PC-9 (cell line): Measurements from ENCODE around the gene DSTYK. TPM values are rescaled to one million over a fixed set of nuclear protein-coding genes. Genes with fewer than 3 reads are reported as not detected.

Source experiments
- BruUV-seq: library from RNA; stranded (reverse); fragments of 400-500 nt; replicated peaks from 2 replicates; lab custom pipeline; 2021; lab: Mats Ljungman, UMichigan
- CTCF ChIA-PET: fragments of 300-600 bp; sonication (Branson Sonifier 250); formaldehyde crosslinking; loops from one replicate; lab custom pipeline; 2022; ENCODE audit warnings: antibody characterized with exemption; lab: Charles Lee
- POLR2A ChIA-PET: fragments of 300-600 bp; sonication (Branson Sonifier 250); formaldehyde crosslinking; loops from one replicate; lab custom pipeline; 2022; ENCODE audit warnings: antibody characterized with exemption; ENCODE audit not compliant: unreplicated experiment; lab: Charles Lee
- DNase-seq, 2 experiments: peaks; one replicate each; pipeline versions ENCODE4 v3.0.0 to v3.0.0-alpha.2; 2015 to 2022; ENCODE audit warnings: mixed read lengths in 1 of 2
- H2AFZ ChIP-seq: fragments of 200-600 bp; sonication (generic); 2 replicates; pipeline ENCODE4 v1.8.1; 2017; ENCODE audit warnings: antibody characterized with exemption
- H3F3A ChIP-seq: fragments of 200-600 bp; sonication (generic); 2 replicates; pipeline ENCODE4 v1.8.1; 2017; ENCODE audit warnings: antibody characterized with exemption, mild to moderate bottlenecking, low read depth; ENCODE audit not compliant: insufficient read depth
- H3K27ac ChIP-seq: fragments of 200-600 bp; sonication (generic); 2 replicates; pipeline ENCODE4 v1.6.1; 2016; ENCODE audit warnings: mixed run types
- H3K27me3 ChIP-seq: fragments of 200-600 bp; sonication (generic); 2 replicates; pipeline ENCODE4 v1.6.1; 2016; ENCODE audit warnings: low read depth, mixed run types; ENCODE audit not compliant: insufficient read depth
- H3K36me3 ChIP-seq: fragments of 200-600 bp; sonication (generic); 2 replicates; pipeline ENCODE4 v1.6.1; 2016; ENCODE audit warnings: low read depth, mixed run types
- H3K4me1 ChIP-seq: fragments of 200-600 bp; sonication (generic); replicated peaks from 2 replicates; pipeline ENCODE4 v1.6.1; 2016; ENCODE audit warnings: mixed run types; ENCODE audit not compliant: insufficient read depth
- H3K4me2 ChIP-seq: fragments of 200-600 bp; sonication (generic); 2 replicates; pipeline ENCODE4 v1.6.1; 2017; ENCODE audit warnings: mixed run types
- H3K4me3 ChIP-seq: fragments of 200-600 bp; sonication (generic); 2 replicates; pipeline ENCODE4 v1.6.1; 2016; ENCODE audit warnings: mixed run types
- H3K79me2 ChIP-seq: fragments of 200-600 bp; sonication (generic); 2 replicates; pipeline ENCODE4 v1.6.1; 2017; ENCODE audit warnings: low read depth, mixed run types
- H3K9me2 ChIP-seq: fragments of 200-600 bp; sonication (generic); 2 replicates; pipeline ENCODE4 v1.8.1; 2017; ENCODE audit warnings: mild to moderate bottlenecking; ENCODE audit not compliant: insufficient read depth
- H3K9me3 ChIP-seq: fragments of 200-600 bp; sonication (generic); 2 replicates; pipeline ENCODE4 v1.8.1; 2016; ENCODE audit warnings: low read depth; ENCODE audit not compliant: insufficient read depth
- H4K20me1 ChIP-seq: fragments of 200-600 bp; sonication (generic); 2 replicates; pipeline ENCODE4 v1.8.1; 2017; ENCODE audit not compliant: insufficient read depth
- EZH2 ChIP-seq: fragments of 200-600 bp; sonication (generic); IDR thresholded peaks from 2 replicates; pipeline ENCODE4 v1.8.0; 2017; ENCODE audit warnings: antibody characterized with exemption, low read depth
- intact Hi-C: fragments of 100-400 bp; cut with micrococcal nuclease; formaldehyde crosslinking; loops from one replicate; pipeline ENCODE4 v1.10.0; 2022; ENCODE audit not compliant: unreplicated experiment
- total RNA-seq: library from RNA; stranded (reverse); gene quantifications from 2 replicates; pipeline ENCODE4 v1.2.3, GENCODE V29; 2021
- TF ChIP-seq, protein P1 (sequence below): fragments of 200-600 bp; sonication (generic); conservative IDR thresholded peaks from 2 replicates; pipeline ENCODE4 v1.6.1; 2017; ENCODE audit warnings: mixed run types, antibody characterized with exemption, mild to moderate bottlenecking, moderate library complexity

The DSTYK gene
- total RNA-seq, 1 experiment from 2014 or later = 8.1 TPM

DNA sequence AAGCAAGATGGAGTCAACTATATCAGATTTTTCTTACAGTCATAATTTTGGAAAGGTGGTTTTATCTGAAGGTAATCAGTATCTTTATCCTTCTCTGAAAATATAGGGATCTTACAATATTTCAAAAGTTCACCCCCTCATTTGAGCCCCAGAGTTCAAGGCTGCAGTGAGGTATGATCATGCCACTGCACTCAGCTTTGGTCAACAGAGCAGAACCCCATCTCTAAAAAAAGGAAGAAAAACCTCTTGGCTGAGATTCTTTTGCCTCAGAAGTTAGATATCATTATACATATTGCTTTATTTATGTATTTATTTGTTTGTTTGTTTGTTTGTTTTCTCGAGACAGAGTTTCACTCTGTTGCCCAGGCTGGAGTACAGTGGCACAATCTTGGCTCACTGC, 78.2 kb downstream of the DSTYK start:
- no peak for DNase-seq
- no peaks in the 10 kb centered on the region for H3K4me1 ChIP-seq
- H3K27ac ChIP-seq = no peak overlapping the region
- no peaks in the 10 kb centered on the region for H4K20me1 ChIP-seq
- no peaks in the 10 kb centered on the region for H3K36me3 ChIP-seq
- no peak overlapping the region for H2AFZ ChIP-seq
- no peaks in the 10 kb centered on the region for H3K9me2 ChIP-seq
- no peak overlapping the region for H3K4me2 ChIP-seq
- H3K9me3 ChIP-seq = no peaks in the 10 kb centered on the region
- H3F3A ChIP-seq = no peaks in the 10 kb centered on the region
- no peak for TF ChIP-seq EZH2
- TF ChIP-seq, protein P1, sequence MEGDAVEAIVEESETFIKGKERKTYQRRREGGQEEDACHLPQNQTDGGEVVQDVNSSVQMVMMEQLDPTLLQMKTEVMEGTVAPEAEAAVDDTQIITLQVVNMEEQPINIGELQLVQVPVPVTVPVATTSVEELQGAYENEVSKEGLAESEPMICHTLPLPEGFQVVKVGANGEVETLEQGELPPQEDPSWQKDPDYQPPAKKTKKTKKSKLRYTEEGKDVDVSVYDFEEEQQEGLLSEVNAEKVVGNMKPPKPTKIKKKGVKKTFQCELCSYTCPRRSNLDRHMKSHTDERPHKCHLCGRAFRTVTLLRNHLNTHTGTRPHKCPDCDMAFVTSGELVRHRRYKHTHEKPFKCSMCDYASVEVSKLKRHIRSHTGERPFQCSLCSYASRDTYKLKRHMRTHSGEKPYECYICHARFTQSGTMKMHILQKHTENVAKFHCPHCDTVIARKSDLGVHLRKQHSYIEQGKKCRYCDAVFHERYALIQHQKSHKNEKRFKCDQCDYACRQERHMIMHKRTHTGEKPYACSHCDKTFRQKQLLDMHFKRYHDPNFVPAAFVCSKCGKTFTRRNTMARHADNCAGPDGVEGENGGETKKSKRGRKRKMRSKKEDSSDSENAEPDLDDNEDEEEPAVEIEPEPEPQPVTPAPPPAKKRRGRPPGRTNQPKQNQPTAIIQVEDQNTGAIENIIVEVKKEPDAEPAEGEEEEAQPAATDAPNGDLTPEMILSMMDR = no peak
- no peaks in the 10 kb centered on the region for H3K79me2 ChIP-seq
- H3K27me3 ChIP-seq = no peaks in the 10 kb centered on the region
- intact Hi-C loops = no loop called here
- no TSS peak for BruUV-seq
- CTCF ChIA-PET = no interaction called here
- H3K4me3 ChIP-seq = no peak overlapping the region
- POLR2A ChIA-PET = no interaction called here

DNA sequence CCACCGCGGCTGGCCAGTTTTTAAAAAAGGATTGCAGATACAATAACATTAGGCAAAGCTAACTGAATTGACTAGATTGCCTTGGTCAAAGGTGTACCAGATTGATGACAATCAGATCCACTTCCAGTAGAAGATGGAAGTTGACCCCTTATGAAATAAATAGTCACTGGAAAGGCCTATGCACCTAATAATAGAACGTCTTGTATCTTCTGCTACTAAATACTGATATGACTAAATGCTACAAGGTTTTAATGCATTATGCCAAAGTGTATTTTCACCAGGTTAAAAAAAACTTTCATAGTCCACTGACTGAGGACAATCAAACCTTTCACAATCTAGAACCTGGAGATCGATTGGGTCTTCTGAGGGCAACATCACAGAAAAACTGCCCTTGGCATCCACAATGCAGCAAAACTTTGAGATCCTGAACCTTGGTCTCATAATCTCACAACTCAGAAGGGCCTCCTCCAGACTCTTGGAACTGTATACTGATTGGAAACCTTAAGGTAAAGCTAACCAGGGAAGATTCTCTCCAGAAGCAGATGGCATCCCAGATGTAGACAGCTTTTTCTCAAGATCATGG, 82.0 kb downstream of the DSTYK start:
- ChIA-PET CTCF (no interaction called here), POLR2A (no interaction called here)
- BruUV-seq = no TSS peak

DNA sequence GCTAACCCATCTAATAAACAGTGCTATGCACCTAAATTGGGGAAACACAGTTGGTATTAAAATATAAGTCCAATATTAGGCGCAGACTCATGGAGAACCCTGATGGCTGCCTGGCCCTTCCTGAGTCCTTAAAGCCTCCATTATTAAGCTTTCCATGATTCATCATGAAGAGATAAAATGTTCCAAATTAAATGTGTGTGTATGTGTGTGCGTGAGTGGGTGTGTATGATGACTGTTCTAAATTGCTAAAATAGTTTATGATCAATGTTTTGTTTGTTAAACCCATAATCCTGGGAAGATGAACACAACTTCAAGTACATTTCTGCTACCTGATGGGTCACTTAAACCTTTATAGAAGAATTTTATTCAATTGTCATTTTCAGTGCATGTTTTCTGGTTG, 83.5 kb downstream of the DSTYK start:
- TF ChIP-seq, protein P1 = no peak
- TF ChIP-seq EZH2 = no peak
- Histone ChIP-seq H4K20me1 (no peaks in the 10 kb centered on the region), H3K4me2 (no peak overlapping the region), H3F3A (no peaks in the 10 kb centered on the region), H3K27me3 (no peaks in the 10 kb centered on the region), H2AFZ (no peak overlapping the region), H3K9me3 (no peaks in the 10 kb centered on the region), H3K36me3 (no peaks in the 10 kb centered on the region), H3K79me2 (no peaks in the 10 kb centered on the region), H3K27ac (no peak overlapping the region), H3K9me2 (no peaks in the 10 kb centered on the region), H3K4me1 (no peaks in the 10 kb centered on the region), H3K4me3 (no peak overlapping the region)
- CTCF ChIA-PET = no interaction called here
- BruUV-seq = no TSS peak
- DNase-seq = no peak
- intact Hi-C loops = no loop called here
- POLR2A ChIA-PET = no interaction called here

More for the DNA sequence above, 82.0 kb downstream of the DSTYK start:
- Histone ChIP-seq H4K20me1 (no peaks in the 10 kb centered on the region), H2AFZ (no peak overlapping the region), H3F3A (no peaks in the 10 kb centered on the region), H3K27me3 (no peaks in the 10 kb centered on the region), H3K9me2 (no peaks in the 10 kb centered on the region), H3K4me1 (no peaks in the 10 kb centered on the region), H3K9me3 (no peaks in the 10 kb centered on the region), H3K4me2 (no peak overlapping the region), H3K27ac (no peak overlapping the region), H3K4me3 (no peak overlapping the region), H3K36me3 (no peaks in the 10 kb centered on the region), H3K79me2 (no peaks in the 10 kb centered on the region)
- TF ChIP-seq, protein P1 = no peak
- TF ChIP-seq EZH2 = no peak
- intact Hi-C loops = no loop called here
- DNase-seq = no peak
